ENCODE data around the gene GPANK1. TPM values are rescaled to one million over a fixed set of nuclear protein-coding genes. Genes with fewer than 3 reads are reported as not detected.

Gene GPANK1
- total and polyA plus RNA-seq, 4 donors: 10.9 to 22.8 (median 16.2) TPM

- H3K36me3 ChIP-seq (ENCODE audit: control insufficient read depth in 1 of 2, insufficient read depth in 2 of 2, low read length in 1 of 2): peaks cover 0 to 1% of the 10 kb centered on the region in 2 donors
- H3K27me3 ChIP-seq (ENCODE audit: control insufficient read depth in 1 of 2, insufficient read depth in 2 of 2, low read length in 1 of 2): no peaks in the 10 kb centered on the region
- peak overlapping the region in 1 of 2 donors; percentile 57 for H3K27ac ChIP-seq (ENCODE audit: low read depth in 1 of 2, low read length in 2 of 2)
- intact Hi-C loops (cut with DNase I): loop anchor here in 1 of 2 donors (5.0 kb wide), 1 partner anchor 39 kb away; the partner anchor contains the start of gene PRRC2A
- no peak overlapping the region for H3K4me3 ChIP-seq (ENCODE audit: low read length in 2 of 2)
- no peaks in the 10 kb centered on the region for H3K9me3 ChIP-seq (ENCODE audit: control insufficient read depth, low read length)
- ATAC-seq (ENCODE audit: low FRiP score) (no peak), DNase-seq (no peak)
- H3K4me1 ChIP-seq (ENCODE audit: control insufficient read depth in 1 of 2, insufficient read depth in 2 of 2, low read length in 2 of 2): no peaks in the 10 kb centered on the region
- WGBS, 2 donors: 74 to 76% methylated on average over 12 of the region's 12 CpGs
These were observed 3.3 kb downstream of the GPANK1 start for GRCh38 chr6:31661262-31662123.

GRCh38 chr6:31660381-31661261 lies 4.2 kb downstream of the GPANK1 start, which contains the start of gene C6orf47:
TSS of gene C6orf47 (minus strand) at chr6:31660778. CDS start at chr6:31659947, 831 bp downstream.
- intact Hi-C loops (cut with DNase I): loop anchor here in 1 of 2 donors (5.0 kb wide), 1 partner anchor 38 kb away; the partner anchor contains the start of gene PRRC2A

GRCh38 chr6:31659649-31660380 lies 5.0 kb downstream of the GPANK1 start:
- Histone ChIP-seq H3K27me3 (ENCODE audit: control insufficient read depth in 1 of 2, insufficient read depth in 2 of 2, low read length in 1 of 2) (no peaks in the 10 kb centered on the region), H3K9me3 (ENCODE audit: control insufficient read depth, low read length) (no peaks in the 10 kb centered on the region), H3K27ac (ENCODE audit: low read depth in 1 of 2, low read length in 2 of 2) (peak overlapping the region; percentile 57 to 95), H3K4me3 (ENCODE audit: low read length in 2 of 2) (peak overlapping the region; percentile 83 to 85), H3K4me1 (ENCODE audit: control insufficient read depth in 1 of 2, insufficient read depth in 2 of 2, low read length in 2 of 2) (no peaks in the 10 kb centered on the region), H3K36me3 (ENCODE audit: control insufficient read depth in 1 of 2, insufficient read depth in 2 of 2, low read length in 1 of 2) (peaks cover 0 to 1% of the 10 kb centered on the region in 2 donors)
- WGBS, 2 donors: 20 to 25% methylated on average over 13 of the region's 13 CpGs
- intact Hi-C loops (cut with DNase I): loop anchor here in 1 of 2 donors (5.0 to 10.0 kb wide), 2 partner anchors 38 to 1755 kb away; partner anchors contain the start of genes CUTA, PHF1 and PRRC2A
- ATAC-seq (ENCODE audit: low FRiP score) (no peak), DNase-seq (peak in 1 of 2 donors; percentile 52)

More at GRCh38 chr6:31660381-31661261, 4.2 kb downstream of the GPANK1 start, which contains the start of gene C6orf47:
- DNase-seq: peak; percentile 91 to 95
- no peaks in the 10 kb centered on the region for H3K4me1 ChIP-seq (ENCODE audit: control insufficient read depth in 1 of 2, insufficient read depth in 2 of 2, low read length in 2 of 2)
- no peaks in the 10 kb centered on the region for H3K9me3 ChIP-seq (ENCODE audit: control insufficient read depth, low read length)
- WGBS, 2 donors: 0 to 1% methylated on average over 50 to 52 of the region's 52 CpGs
- H3K36me3 ChIP-seq (ENCODE audit: control insufficient read depth in 1 of 2, insufficient read depth in 2 of 2, low read length in 1 of 2): peaks cover 0 to 1% of the 10 kb centered on the region in 2 donors
- ATAC-seq (ENCODE audit: low FRiP score): peak; percentile 87
- H3K27ac ChIP-seq (ENCODE audit: low read depth in 1 of 2, low read length in 2 of 2): peak within 1 kb of the TSS; percentile 57 to 95
- H3K4me3 ChIP-seq (ENCODE audit: low read length in 2 of 2): peak within 1 kb of the TSS; percentile 83 to 85
- H3K27me3 ChIP-seq (ENCODE audit: control insufficient read depth in 1 of 2, insufficient read depth in 2 of 2, low read length in 1 of 2): no peaks in the 10 kb centered on the region

GRCh38 chr6:31658983-31659648 lies 5.7 kb downstream of the GPANK1 start:
- H3K4me1 ChIP-seq (ENCODE audit: control insufficient read depth in 1 of 2, insufficient read depth in 2 of 2, low read length in 2 of 2): no peaks in the 10 kb centered on the region
- no peak for DNase-seq

GRCh38 chr6:31658158-31658688 lies 6.6 kb downstream of the GPANK1 start:
- Histone ChIP-seq H3K27ac (ENCODE audit: low read depth in 1 of 2, low read length in 2 of 2) (no peak overlapping the region), H3K27me3 (ENCODE audit: control insufficient read depth in 1 of 2, insufficient read depth in 2 of 2, low read length in 1 of 2) (no peaks in the 10 kb centered on the region), H3K9me3 (ENCODE audit: control insufficient read depth, low read length) (no peaks in the 10 kb centered on the region), H3K4me3 (ENCODE audit: low read length in 2 of 2) (no peak overlapping the region), H3K36me3 (ENCODE audit: control insufficient read depth in 1 of 2, insufficient read depth in 2 of 2, low read length in 1 of 2) (peaks cover 0 to 1% of the 10 kb centered on the region in 2 donors), H3K4me1 (ENCODE audit: control insufficient read depth in 1 of 2, insufficient read depth in 2 of 2, low read length in 2 of 2) (no peaks in the 10 kb centered on the region)
- no peak for DNase-seq
- intact Hi-C loops (cut with DNase I): loop anchor here in 1 of 2 donors (10.0 kb wide), 1 partner anchor 1757 kb away; the partner anchor contains the start of genes CUTA and PHF1
- 76 to 78% methylated on average over 4 of the region's 4 CpGs for WGBS, 2 donors
- no peak for ATAC-seq (ENCODE audit: low FRiP score)

More at GRCh38 chr6:31658983-31659648, 5.7 kb downstream of the GPANK1 start:
- Histone ChIP-seq H3K4me3 (ENCODE audit: low read length in 2 of 2) (no peak overlapping the region), H3K27me3 (ENCODE audit: control insufficient read depth in 1 of 2, insufficient read depth in 2 of 2, low read length in 1 of 2) (no peaks in the 10 kb centered on the region), H3K36me3 (ENCODE audit: control insufficient read depth in 1 of 2, insufficient read depth in 2 of 2, low read length in 1 of 2) (peaks cover 0 to 1% of the 10 kb centered on the region in 2 donors), H3K27ac (ENCODE audit: low read depth in 1 of 2, low read length in 2 of 2) (peak overlapping the region in 1 of 2 donors; percentile 95), H3K9me3 (ENCODE audit: control insufficient read depth, low read length) (no peaks in the 10 kb centered on the region)
- 80 to 84% methylated on average over 13 of the region's 13 CpGs for WGBS, 2 donors
- intact Hi-C loops (cut with DNase I): loop anchor here in 1 of 2 donors (10.0 kb wide), 1 partner anchor 1756 kb away; the partner anchor contains the start of genes CUTA and PHF1
- ATAC-seq (ENCODE audit: low FRiP score): no peak

GRCh38 chr6:31657406-31658157 lies 7.2 kb downstream of the GPANK1 start:
- no peak overlapping the region for H3K4me3 ChIP-seq (ENCODE audit: low read length in 2 of 2)
- H3K27me3 ChIP-seq (ENCODE audit: control insufficient read depth in 1 of 2, insufficient read depth in 2 of 2, low read length in 1 of 2): no peaks in the 10 kb centered on the region
- intact Hi-C loops (cut with DNase I): loop anchor here in 1 of 2 donors (10.0 kb wide), 1 partner anchor 1757 kb away; the partner anchor contains the start of genes CUTA and PHF1
- H3K4me1 ChIP-seq (ENCODE audit: control insufficient read depth in 1 of 2, insufficient read depth in 2 of 2, low read length in 2 of 2): no peaks in the 10 kb centered on the region
- H3K36me3 ChIP-seq (ENCODE audit: control insufficient read depth in 1 of 2, insufficient read depth in 2 of 2, low read length in 1 of 2): peaks cover 0 to 1% of the 10 kb centered on the region in 2 donors
- H3K9me3 ChIP-seq (ENCODE audit: control insufficient read depth, low read length): no peaks in the 10 kb centered on the region
- H3K27ac ChIP-seq (ENCODE audit: low read depth in 1 of 2, low read length in 2 of 2): no peak overlapping the region
- 74 to 75% methylated on average over 6 of the region's 6 CpGs for WGBS, 2 donors
- DNase-seq: no peak
- ATAC-seq (ENCODE audit: low FRiP score): no peak
